ENCODE results near the gene NGF. TPM values are rescaled to one million over a fixed set of nuclear protein-coding genes. Genes with fewer than 3 reads are reported as not detected.
"Not testable (repeated sequence)": the region's sequence is repeated elsewhere in the genome, so short reads cannot be mapped to it uniquely, and the experiment has no call there.

NGF gene
- polyA plus RNA-seq, 3 donors, result not detected

GRCh38 chr1:115359787-115360452, 21.9 kb upstream of the NGF start:
- H3K4me1 Mint-ChIP-seq; H3K4me2 ChIP-seq (replicated peaks; ENCODE audit: extremely low read depth, low read length, poor library complexity, severe bottlenecking); H3K36me3 ChIP-seq (replicated peaks in 1 of 2; ENCODE audit: control insufficient read depth in 1 of 2, insufficient read depth in 2 of 2, low read length in 2 of 2); H3K27me3 ChIP-seq (ENCODE audit: control insufficient read depth in 2 of 2, insufficient read depth in 2 of 2, low read length in 2 of 2); DNase-seq; intact Hi-C loops (cut with micrococcal nuclease); H3K79me2 ChIP-seq (ENCODE audit: insufficient read depth, low read length); H3K4me3 ChIP-seq (replicated peaks in 1 of 3; ENCODE audit: low read depth in 2 of 3, low read length in 3 of 3); H3K4me3 Mint-ChIP-seq; H4K20me1 ChIP-seq (ENCODE audit: insufficient read depth, low read length); H2AFZ ChIP-seq (ENCODE audit: insufficient read depth, low read depth, low read length, poor library complexity, severe bottlenecking); H3K27me3 Mint-ChIP-seq (ENCODE audit: low read depth in 3 of 3); H3K36me3 Mint-ChIP-seq; H3K9ac ChIP-seq (ENCODE audit: insufficient read depth, low read length, poor library complexity, severe bottlenecking); H3K4me1 ChIP-seq (ENCODE audit: control insufficient read depth in 1 of 2, insufficient read depth in 2 of 2, low read length in 2 of 2); H3K27ac ChIP-seq (ENCODE audit: low read depth in 1 of 2, low read length in 2 of 2); H3K27ac Mint-ChIP-seq: not testable (repeated sequence)
- peaks cover 15 to 24% (median 20%) of the 10 kb centered on the region in 7 donors for H3K9me3 Mint-ChIP-seq
- H3K9me3 ChIP-seq (replicated peaks in 1 of 2; ENCODE audit: control insufficient read depth in 1 of 2, insufficient read depth in 1 of 2, low read length in 2 of 2), result peaks cover 7 to 24% of the 10 kb centered on the region in 2 donors
- 93% methylated on average over 18 of the region's 31 CpGs for WGBS (ENCODE audit: insufficient coverage)

DNA sequence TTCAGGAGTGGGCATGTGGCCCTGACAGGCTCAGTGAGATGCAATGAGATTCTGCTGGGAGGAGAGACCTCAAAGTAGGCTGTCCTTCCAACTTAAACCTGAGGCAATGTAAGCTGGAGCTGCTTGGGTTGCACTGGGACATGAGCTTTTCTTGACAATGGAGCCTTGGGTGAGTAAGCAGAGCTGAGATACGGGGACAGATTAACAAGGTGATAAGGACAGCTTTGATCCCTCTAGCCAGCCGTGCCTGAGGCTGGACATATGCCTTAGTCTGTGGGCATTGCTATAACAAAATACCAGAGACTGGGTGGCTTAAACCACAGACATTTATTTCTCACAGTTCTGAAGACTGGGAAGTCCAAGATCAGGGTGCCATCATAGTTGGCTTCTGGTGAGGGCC, 18.3 kb upstream of the NGF start:
- Mint-ChIP-seq H3K27me3 (ENCODE audit: low read depth in 3 of 3) (peaks cover 2 to 3% (median 2%) of the 10 kb centered on the region in 3 donors), H3K4me3 (no peak overlapping the region), H3K4me1 (no peaks in the 10 kb centered on the region), H3K27ac (no peak overlapping the region), H3K9me3 (peaks cover 9 to 17% (median 13%) of the 10 kb centered on the region in 7 donors), H3K36me3 (no peaks in the 10 kb centered on the region)
- Histone ChIP-seq H3K9ac (ENCODE audit: insufficient read depth, low read length, poor library complexity, severe bottlenecking) (no peak overlapping the region), H3K36me3 (replicated peaks in 1 of 2; ENCODE audit: control insufficient read depth in 1 of 2, insufficient read depth in 2 of 2, low read length in 2 of 2) (no peaks in the 10 kb centered on the region), H3K9me3 (replicated peaks in 1 of 2; ENCODE audit: control insufficient read depth in 1 of 2, insufficient read depth in 1 of 2, low read length in 2 of 2) (peaks cover 7 to 18% of the 10 kb centered on the region in 2 donors), H3K4me2 (replicated peaks; ENCODE audit: extremely low read depth, low read length, poor library complexity, severe bottlenecking) (no peak overlapping the region), H3K27me3 (ENCODE audit: control insufficient read depth in 2 of 2, insufficient read depth in 2 of 2, low read length in 2 of 2) (no peaks in the 10 kb centered on the region), H3K4me3 (replicated peaks in 1 of 3; ENCODE audit: low read depth in 2 of 3, low read length in 3 of 3) (no peak overlapping the region), H2AFZ (ENCODE audit: insufficient read depth, low read depth, low read length, poor library complexity, severe bottlenecking) (no peak overlapping the region), H4K20me1 (ENCODE audit: insufficient read depth, low read length) (no peaks in the 10 kb centered on the region), H3K4me1 (ENCODE audit: control insufficient read depth in 1 of 2, insufficient read depth in 2 of 2, low read length in 2 of 2) (no peaks in the 10 kb centered on the region), H3K27ac (ENCODE audit: low read depth in 1 of 2, low read length in 2 of 2) (no peak overlapping the region), H3K79me2 (ENCODE audit: insufficient read depth, low read length) (no peaks in the 10 kb centered on the region)
- no peak for DNase-seq
- TF ChIP-seq, protein P1, sequence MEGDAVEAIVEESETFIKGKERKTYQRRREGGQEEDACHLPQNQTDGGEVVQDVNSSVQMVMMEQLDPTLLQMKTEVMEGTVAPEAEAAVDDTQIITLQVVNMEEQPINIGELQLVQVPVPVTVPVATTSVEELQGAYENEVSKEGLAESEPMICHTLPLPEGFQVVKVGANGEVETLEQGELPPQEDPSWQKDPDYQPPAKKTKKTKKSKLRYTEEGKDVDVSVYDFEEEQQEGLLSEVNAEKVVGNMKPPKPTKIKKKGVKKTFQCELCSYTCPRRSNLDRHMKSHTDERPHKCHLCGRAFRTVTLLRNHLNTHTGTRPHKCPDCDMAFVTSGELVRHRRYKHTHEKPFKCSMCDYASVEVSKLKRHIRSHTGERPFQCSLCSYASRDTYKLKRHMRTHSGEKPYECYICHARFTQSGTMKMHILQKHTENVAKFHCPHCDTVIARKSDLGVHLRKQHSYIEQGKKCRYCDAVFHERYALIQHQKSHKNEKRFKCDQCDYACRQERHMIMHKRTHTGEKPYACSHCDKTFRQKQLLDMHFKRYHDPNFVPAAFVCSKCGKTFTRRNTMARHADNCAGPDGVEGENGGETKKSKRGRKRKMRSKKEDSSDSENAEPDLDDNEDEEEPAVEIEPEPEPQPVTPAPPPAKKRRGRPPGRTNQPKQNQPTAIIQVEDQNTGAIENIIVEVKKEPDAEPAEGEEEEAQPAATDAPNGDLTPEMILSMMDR (IDR thresholded peaks at IDR 0.05), result no peak
- WGBS (ENCODE audit: insufficient coverage), result 100% methylated on average over 1 of the region's 2 CpGs
- intact Hi-C loops (cut with micrococcal nuclease), result no loop called here

Measured in CD14-positive monocyte (primary cell).